OCI-LY7 (cell line): ENCODE results near the gene ZMAT5.

Experiments used
- CTCF ChIP-seq: fragments of 200-600 bp; sonication (generic); conservative IDR thresholded peaks from 2 replicates; pipeline ENCODE4 v1.5.1; 2014; ENCODE audit warnings: mild to moderate bottlenecking, antibody characterized with exemption, low read length, moderate library complexity, mixed read lengths
- EZH2phosphoT487 ChIP-seq: fragments of 200-600 bp; sonication (generic); IDR thresholded peaks from 2 replicates; pipeline ENCODE4 v1.6.1; 2018; ENCODE audit warnings: low read depth, borderline replicate concordance, mild to moderate bottlenecking, mixed run types, antibody characterized with exemption, low read length, moderate library complexity, mixed read lengths

GRCh38 chr22:29798318-29798717 is 31.5 kb upstream of the ZMAT5 start:
- TF ChIP-seq CTCF = no peak
- no peak for TF ChIP-seq EZH2phosphoT487
